Neural cell (in vitro differentiated cells): ENCODE results near the gene HEG1.

ENCODE experiments used
- POLR2AphosphoS5 ChIP-seq: IDR thresholded peaks from 2 replicates; pipeline ENCODE4 v1.6.1; 2012
- TF ChIP-seq, protein P1 (sequence below): fragments of 450-650 bp; IDR thresholded peaks from 2 replicates; pipeline ENCODE4 v1.5.1; 2014; ENCODE audit warnings: antibody characterized with exemption, mild to moderate bottlenecking, moderate library complexity; ENCODE audit not compliant: poor library complexity, severe bottlenecking

DNA sequence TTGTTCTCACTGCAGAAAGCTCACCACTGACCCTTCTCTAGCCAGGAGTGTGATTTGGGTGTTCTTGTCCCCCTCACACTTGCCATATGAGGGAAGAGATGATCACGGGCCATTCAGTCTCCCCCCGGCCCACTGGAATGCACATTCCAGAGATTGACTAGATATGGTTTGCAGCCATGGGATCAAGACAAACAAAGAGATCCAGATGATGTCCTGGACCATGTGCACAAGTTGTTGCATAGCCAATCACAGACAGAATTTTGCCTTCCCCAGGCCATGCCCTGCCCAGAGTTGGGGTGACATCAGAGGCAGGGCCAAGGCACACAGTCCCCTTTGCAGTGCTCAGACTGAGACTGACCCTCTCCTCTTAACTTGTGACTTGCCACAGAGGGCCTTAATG is 136.0 kb downstream of the HEG1 start:
- TF ChIP-seq, protein P1, sequence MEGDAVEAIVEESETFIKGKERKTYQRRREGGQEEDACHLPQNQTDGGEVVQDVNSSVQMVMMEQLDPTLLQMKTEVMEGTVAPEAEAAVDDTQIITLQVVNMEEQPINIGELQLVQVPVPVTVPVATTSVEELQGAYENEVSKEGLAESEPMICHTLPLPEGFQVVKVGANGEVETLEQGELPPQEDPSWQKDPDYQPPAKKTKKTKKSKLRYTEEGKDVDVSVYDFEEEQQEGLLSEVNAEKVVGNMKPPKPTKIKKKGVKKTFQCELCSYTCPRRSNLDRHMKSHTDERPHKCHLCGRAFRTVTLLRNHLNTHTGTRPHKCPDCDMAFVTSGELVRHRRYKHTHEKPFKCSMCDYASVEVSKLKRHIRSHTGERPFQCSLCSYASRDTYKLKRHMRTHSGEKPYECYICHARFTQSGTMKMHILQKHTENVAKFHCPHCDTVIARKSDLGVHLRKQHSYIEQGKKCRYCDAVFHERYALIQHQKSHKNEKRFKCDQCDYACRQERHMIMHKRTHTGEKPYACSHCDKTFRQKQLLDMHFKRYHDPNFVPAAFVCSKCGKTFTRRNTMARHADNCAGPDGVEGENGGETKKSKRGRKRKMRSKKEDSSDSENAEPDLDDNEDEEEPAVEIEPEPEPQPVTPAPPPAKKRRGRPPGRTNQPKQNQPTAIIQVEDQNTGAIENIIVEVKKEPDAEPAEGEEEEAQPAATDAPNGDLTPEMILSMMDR: no peak
- TF ChIP-seq POLR2AphosphoS5: no peak
